ELF-1 (cell line): Measurements from ENCODE around the gene HADHB.
"Not testable (repeated sequence)": the region's sequence is repeated elsewhere in the genome, so short reads cannot be mapped to it uniquely, and the experiment has no call there.

Experiments used
- DNase-seq: peaks from one replicate; pipeline ENCODE4 v3.0.0-alpha.2; 2016; ENCODE audit warnings: low read depth, low spot score

HADHB gene

DNA sequence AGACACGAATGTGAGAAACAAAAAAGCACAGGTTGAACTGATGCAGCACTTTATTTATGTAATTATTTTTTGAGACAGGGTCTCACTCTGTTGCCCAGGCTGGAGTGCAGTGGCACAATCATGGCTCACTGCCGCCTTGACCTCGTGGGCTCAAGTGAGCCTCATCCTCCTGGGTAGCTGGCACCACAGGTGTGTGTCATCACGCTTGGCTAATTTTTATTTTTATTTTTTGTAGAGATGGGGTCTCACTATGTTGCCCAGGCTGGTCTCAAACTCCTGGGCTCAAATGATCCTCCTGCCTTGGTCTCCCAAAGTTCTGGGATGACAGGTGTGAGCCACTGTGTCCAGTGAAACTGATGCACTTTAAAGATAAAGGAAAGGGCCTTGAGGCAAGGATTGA lies 84.3 kb downstream of the HADHB start:
- DNase-seq, result not testable (repeated sequence)

DNA sequence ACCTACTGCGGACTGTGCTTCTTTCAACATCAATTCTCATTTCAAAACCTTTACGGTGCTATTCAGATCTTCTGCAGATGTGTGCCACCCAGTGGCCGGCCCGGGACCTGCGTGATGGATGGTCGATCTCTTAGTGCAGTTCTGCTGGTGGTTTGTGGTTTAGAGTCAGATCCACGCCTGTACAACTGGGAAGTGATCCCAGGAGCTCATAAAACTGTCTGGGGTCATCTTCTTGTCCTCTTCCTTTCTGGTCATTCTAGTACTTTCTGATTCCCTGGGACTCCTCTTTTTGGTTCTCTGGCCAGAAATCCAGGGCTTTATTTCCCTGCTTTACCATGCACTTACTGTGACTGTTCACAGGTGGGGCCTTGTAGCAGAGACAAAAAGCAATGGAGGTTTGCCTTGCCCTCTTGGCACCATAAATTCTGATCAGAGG lies 85.4 kb downstream of the HADHB start:
- peak; percentile 82 for DNase-seq

DNA sequence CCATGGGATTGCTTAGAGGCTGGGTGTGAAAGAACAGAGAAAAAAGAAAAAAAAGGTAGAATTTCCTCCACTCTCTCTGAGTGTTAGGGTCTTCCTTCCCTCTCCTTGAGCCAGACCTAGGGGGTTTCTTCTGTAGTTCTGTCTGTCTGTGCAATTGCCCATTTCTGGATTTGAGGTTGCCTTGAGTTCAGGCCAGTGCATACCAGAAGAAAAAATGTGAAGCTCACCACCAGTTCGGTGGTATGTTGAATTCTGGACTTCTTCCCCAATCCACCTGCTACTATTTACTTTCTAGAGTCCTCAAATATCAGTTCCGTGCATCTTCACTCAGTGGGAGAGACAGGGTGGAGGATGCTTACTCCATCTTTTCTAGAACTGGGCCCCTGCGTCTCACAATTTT lies 85.9 kb downstream of the HADHB start:
- no peak for DNase-seq

DNA sequence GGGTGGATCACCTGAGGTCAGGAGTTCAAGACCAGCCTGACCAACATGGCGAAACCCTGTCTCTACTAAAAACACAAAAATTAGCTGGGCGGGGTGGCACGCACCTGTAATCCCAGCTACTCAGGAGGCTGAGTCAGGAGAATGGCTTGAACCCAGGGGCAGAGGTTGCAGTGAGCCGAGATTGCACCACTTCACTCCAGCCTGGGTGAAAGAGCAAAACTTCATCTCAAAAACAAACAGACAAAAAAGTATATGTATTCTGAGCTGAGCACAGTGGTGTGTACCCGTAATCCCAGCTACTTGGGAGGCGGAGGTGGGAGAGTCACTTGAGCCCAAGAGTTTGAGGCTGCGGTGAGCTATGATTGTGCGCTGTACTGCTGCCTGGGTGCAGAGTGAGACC lies 86.6 kb downstream of the HADHB start:
- not testable (repeated sequence) for DNase-seq

DNA sequence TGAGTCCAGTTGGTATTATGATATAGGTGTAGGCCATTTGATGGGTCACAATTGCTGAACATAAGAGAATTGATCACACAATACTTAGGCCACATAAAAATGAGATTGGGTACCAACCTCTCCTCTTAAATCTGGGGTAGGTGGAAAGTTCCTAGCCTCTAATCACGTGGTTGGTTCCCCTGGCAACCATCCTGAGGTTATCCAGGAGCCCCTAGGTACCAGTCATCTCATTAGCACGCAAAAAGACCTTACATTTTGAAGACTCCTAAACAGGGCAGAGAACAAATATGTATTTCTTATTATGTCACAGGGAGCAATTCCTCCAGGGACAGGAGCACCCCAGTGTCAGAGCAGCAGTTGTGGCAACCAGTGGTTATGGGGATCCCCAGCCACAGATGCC lies 88.6 kb downstream of the HADHB start:
- no peak for DNase-seq

DNA sequence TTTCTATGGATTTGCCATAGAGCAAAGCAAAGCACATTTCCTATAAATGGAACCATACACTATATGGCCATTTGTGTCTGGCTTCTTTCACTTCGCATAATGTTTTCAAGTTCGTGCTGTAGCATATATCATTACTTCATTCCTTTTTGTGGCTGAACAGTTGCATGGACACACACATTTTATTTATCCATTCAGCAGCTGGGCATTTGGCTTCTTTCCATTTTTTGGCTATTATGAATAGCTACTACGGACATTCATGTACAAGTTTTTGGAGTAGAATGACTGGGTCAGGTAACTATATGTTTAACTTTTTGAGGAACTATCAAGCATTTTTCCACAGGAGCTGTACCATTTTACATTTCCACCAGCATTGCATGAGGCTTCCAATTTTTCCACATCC lies 90.5 kb downstream of the HADHB start:
- no peak for DNase-seq

DNA sequence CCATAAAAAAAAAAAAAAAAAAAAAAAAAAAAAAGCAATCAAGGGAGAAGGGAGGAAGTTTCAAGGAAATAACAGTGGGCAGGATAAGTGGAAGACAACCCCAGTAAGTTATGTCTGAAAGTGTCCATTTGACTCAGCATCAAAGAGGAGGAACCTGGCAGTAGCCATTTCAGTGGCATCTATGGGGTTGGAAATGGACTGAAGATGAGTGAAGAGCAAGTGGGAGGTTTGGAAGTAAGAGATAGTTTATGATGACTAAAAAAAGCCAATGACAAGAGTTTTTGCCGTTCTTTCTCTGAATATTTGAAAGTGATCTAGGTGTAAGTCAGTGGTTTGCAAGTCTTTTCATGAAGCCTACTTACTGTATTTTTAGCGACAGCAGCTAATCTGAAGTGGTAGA lies 92.0 kb downstream of the HADHB start:
- no peak for DNase-seq

DNA sequence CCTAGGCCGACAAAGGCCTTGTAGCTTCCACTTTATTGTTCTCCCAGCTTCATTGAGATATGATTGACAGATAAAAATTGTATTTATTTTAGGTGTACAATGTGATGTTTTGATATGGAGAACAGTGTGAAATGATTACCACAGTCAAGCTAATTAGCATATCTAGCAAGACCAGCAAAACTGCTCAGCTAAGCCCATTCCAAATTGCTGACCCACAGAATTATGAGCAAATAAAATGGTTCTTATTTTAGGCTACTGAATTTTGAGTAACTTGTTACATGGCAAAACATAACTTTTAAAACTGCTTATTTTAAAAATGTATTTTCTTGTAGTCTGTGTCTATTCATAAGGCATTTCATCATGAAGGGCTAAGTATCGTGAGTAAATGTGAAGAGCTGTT lies 92.6 kb downstream of the HADHB start:
- DNase-seq, result no peak
